ENCODE results near the gene CARMIL1.

The CARMIL1 gene

GRCh38 chr6:25288518-25288917, 9.3 kb downstream of the CARMIL1 start:
- no peak overlapping the region for H3K9ac ChIP-seq
- no peaks in the 10 kb centered on the region; the same call in 1 of the 2 replicates for H4K20me1 ChIP-seq (ENCODE audit: insufficient read depth)
- peaks cover 21% of the 10 kb centered on the region for H3K79me2 ChIP-seq (ENCODE audit: insufficient read depth, low read depth)
- H3K27ac ChIP-seq: no peak overlapping the region
- H3K4me1 ChIP-seq (ENCODE audit: low read depth, poor library complexity, severe bottlenecking): no peaks in the 10 kb centered on the region
- no peak overlapping the region for H3K4me3 ChIP-seq (IDR thresholded peaks at IDR 0.05; ENCODE audit: insufficient read depth, low read depth, low read length)
- H3K4me2 ChIP-seq: no peak overlapping the region
- H2AFZ ChIP-seq (ENCODE audit: low read depth): no peak overlapping the region
- no peaks in the 10 kb centered on the region for H3K27me3 ChIP-seq (ENCODE audit: insufficient read depth, low read depth)
- no peaks in the 10 kb centered on the region for H3K36me3 ChIP-seq (ENCODE audit: insufficient read depth)
- TF ChIP-seq CTCF (conservative IDR thresholded peaks at IDR 0.05; ENCODE audit: low read depth, low read length): no peak

- no peak overlapping the region for H3K27ac ChIP-seq
- no peak overlapping the region for H2AFZ ChIP-seq (ENCODE audit: low read depth)
- TF ChIP-seq CTCF (conservative IDR thresholded peaks at IDR 0.05; ENCODE audit: low read depth, low read length): no peak
- no peaks in the 10 kb centered on the region; the same call in 1 of the 2 replicates for H4K20me1 ChIP-seq (ENCODE audit: insufficient read depth)
- H3K27me3 ChIP-seq (ENCODE audit: insufficient read depth, low read depth): no peaks in the 10 kb centered on the region
- no peaks in the 10 kb centered on the region for H3K36me3 ChIP-seq (ENCODE audit: insufficient read depth)
- H3K4me2 ChIP-seq: no peak overlapping the region
- H3K4me1 ChIP-seq (ENCODE audit: low read depth, poor library complexity, severe bottlenecking): no peaks in the 10 kb centered on the region
- no peak overlapping the region for H3K9ac ChIP-seq
- peaks cover 25% of the 10 kb centered on the region for H3K79me2 ChIP-seq (ENCODE audit: insufficient read depth, low read depth)
- H3K4me3 ChIP-seq (IDR thresholded peaks at IDR 0.05; ENCODE audit: insufficient read depth, low read depth, low read length): no peak overlapping the region
Observed at GRCh38 chr6:25290306-25291060, 11.3 kb downstream of the CARMIL1 start.

- H4K20me1 ChIP-seq (ENCODE audit: insufficient read depth): no peaks in the 10 kb centered on the region; the same call in 1 of the 2 replicates
- TF ChIP-seq CTCF (conservative IDR thresholded peaks at IDR 0.05; ENCODE audit: low read depth, low read length): no peak
- H3K4me1 ChIP-seq (ENCODE audit: low read depth, poor library complexity, severe bottlenecking): no peaks in the 10 kb centered on the region
- no peak overlapping the region for H3K9ac ChIP-seq
- no peak overlapping the region for H3K27ac ChIP-seq
- H3K27me3 ChIP-seq (ENCODE audit: insufficient read depth, low read depth): no peaks in the 10 kb centered on the region
- H3K79me2 ChIP-seq (ENCODE audit: insufficient read depth, low read depth): peaks cover 22% of the 10 kb centered on the region
- no peak overlapping the region for H3K4me2 ChIP-seq
- H2AFZ ChIP-seq (ENCODE audit: low read depth): no peak overlapping the region
- H3K36me3 ChIP-seq (ENCODE audit: insufficient read depth): no peaks in the 10 kb centered on the region
- no peak overlapping the region for H3K4me3 ChIP-seq (IDR thresholded peaks at IDR 0.05; ENCODE audit: insufficient read depth, low read depth, low read length)
Observed at GRCh38 chr6:25292384-25292783, 13.2 kb downstream of the CARMIL1 start.

GRCh38 chr6:25295651-25296050, 16.5 kb downstream of the CARMIL1 start:
- H3K9ac ChIP-seq: no peak overlapping the region
- peaks cover 32% of the 10 kb centered on the region for H3K79me2 ChIP-seq (ENCODE audit: insufficient read depth, low read depth)
- no peaks in the 10 kb centered on the region; the same call in 1 of the 2 replicates for H4K20me1 ChIP-seq (ENCODE audit: insufficient read depth)
- no peak overlapping the region for H3K4me3 ChIP-seq (IDR thresholded peaks at IDR 0.05; ENCODE audit: insufficient read depth, low read depth, low read length)
- no peak for TF ChIP-seq CTCF (conservative IDR thresholded peaks at IDR 0.05; ENCODE audit: low read depth, low read length)
- H3K4me1 ChIP-seq (ENCODE audit: low read depth, poor library complexity, severe bottlenecking): peaks cover 13% of the 10 kb centered on the region
- no peak overlapping the region for H2AFZ ChIP-seq (ENCODE audit: low read depth)
- H3K4me2 ChIP-seq: no peak overlapping the region
- no peaks in the 10 kb centered on the region for H3K27me3 ChIP-seq (ENCODE audit: insufficient read depth, low read depth)
- H3K27ac ChIP-seq: no peak overlapping the region
- no peaks in the 10 kb centered on the region for H3K36me3 ChIP-seq (ENCODE audit: insufficient read depth)

All from KMS-11 (cell line).